Psoas muscle (tissue), 8 donors: ENCODE measurements around the gene COPG1. TPM values are rescaled to one million over a fixed set of nuclear protein-coding genes. Genes with fewer than 3 reads are reported as not detected.

ENCODE experiments used
- ATAC-seq, 4 donors: fragments of 200-7000 bp; cut with Tn5 transposase; one replicate each; pipeline ENCODE4 v1.9.1; 2020; ENCODE audit warnings: moderate library complexity in 3 of 4, mild to moderate bottlenecking in 2 of 4
- DNase-seq, 2 donors: peaks; one replicate each; pipeline ENCODE4 v3.0.0-alpha.2; 2020
- H3K27ac ChIP-seq: fragments of 200-600 bp; one replicate; pipeline ENCODE4 v1.8.0; 2022
- H3K27me3 ChIP-seq, 3 donors: fragments of 200-600 bp in 1 of 3; one replicate each; pipeline versions ENCODE4 v1.6.1 to v1.8.0; 2013 to 2022; ENCODE audit warnings: low read length in 2 of 3, mild to moderate bottlenecking in 2 of 3, moderate library complexity in 1 of 3; ENCODE audit not compliant: insufficient read depth in 3 of 3
- H3K36me3 ChIP-seq, 2 donors: fragments of 200-600 bp in 1 of 2; one replicate each; pipeline versions ENCODE4 v1.6.1 to v1.8.0; 2013 to 2022; ENCODE audit warnings: low read depth in 1 of 2, mild to moderate bottlenecking in 1 of 2, moderate library complexity in 1 of 2; ENCODE audit not compliant: insufficient read depth in 1 of 2
- H3K4me1 ChIP-seq: fragments of 200-600 bp; one replicate; pipeline ENCODE4 v1.8.0; 2022
- H3K4me3 ChIP-seq: fragments of 200-600 bp; one replicate; pipeline ENCODE4 v1.8.0; 2022; ENCODE audit warnings: mild to moderate bottlenecking
- H3K9me3 ChIP-seq: fragments of 200-600 bp; one replicate; pipeline ENCODE4 v1.8.0; 2022
- WGBS, 3 donors: extraction: QIAGEN DNeasy Blood & Tissue Kit; methylation state at CpG; one replicate each; pipeline versions ENCODE4 v1.1.6 to v1.1.7; 2013; 5-methylcytosine and 5-hydroxymethylcytosine counted together
- intact Hi-C, 2 donors: fragments of 100-400 bp; cut with DNase I; formaldehyde crosslinking; loops; one replicate each; pipeline versions ENCODE4 v1.11.0 to v1.14.2; 2022
- polyA plus RNA-seq, 3 donors: library from polyadenylated mRNA; stranded (reverse); fragments of 200-250 nt; gene quantifications; one replicate each; pipeline ENCODE4 v1.2.3, GENCODE V29; 2013
- total RNA-seq, 4 donors: library from RNA; stranded (reverse); fragmentation: NEBNext Ultra II Directional in 2 of 4; extraction: Animal tissue kit (Norgen Biotek cat#: 25700) in 2 of 4; gene quantifications; one replicate each; pipeline versions ENCODE4 v1.2.1 to v1.2.4, GENCODE V29; 2021 to 2023
- TF ChIP-seq, protein P1 (sequence below): fragments of 200-600 bp; IDR thresholded peaks from one replicate; pipeline ENCODE4 v1.8.0; 2022; ENCODE audit warnings: antibody characterized with exemption
- donor health status: healthy with polysubstance abuse.
- donor health status: DM: no; HTN: no; CAD: no; lungs with moderate emphysema.
- donor health status: Bipolar disorder and iron deficiency.
- donor health status: healthy.
- donor health status: DM: yes; HTN: yes; CAD: no.
- donor health status: DM: no; HTN: no; CAD: no.
- donor health status: DM: no; HTN: no; CAD: no.
- donor health status: DM: yes; HTN: yes; CAD: no.

COPG1 gene
- total and polyA plus RNA-seq, 7 donors, result 58.4 to 96.1 (median 66.9) TPM

DNA sequence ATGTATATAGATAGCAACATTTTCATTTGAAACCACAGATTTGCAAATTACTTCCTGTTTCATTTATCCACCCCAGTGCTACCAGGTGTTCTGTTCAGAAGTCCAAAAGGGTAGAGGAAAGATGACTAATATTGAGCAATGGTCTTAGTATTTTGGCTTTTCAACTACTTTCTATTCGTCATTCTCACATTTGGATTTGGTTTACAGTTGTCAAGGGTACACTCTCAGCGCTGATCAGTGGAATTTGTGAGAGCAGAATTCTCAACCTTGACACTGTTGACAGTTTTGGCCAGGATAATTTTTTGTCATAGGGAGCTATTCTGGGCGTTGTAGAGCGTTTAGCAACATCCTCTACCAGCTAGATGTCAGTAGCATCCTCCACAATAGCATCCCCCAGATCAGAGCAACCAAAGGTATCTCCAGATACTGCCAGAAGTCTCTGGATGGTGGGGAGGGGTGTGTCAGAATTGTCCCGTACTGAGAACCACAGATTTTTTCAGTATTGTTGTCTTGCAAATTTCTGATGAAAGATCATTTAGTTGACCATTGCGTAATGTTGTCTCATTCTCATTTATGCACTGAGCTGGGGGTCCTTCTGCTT lies 33.4 kb downstream of the COPG1 start:
- H3K36me3 ChIP-seq, result peaks cover 0 to 18% of the 10 kb centered on the region in 2 donors
- H3K4me3 ChIP-seq, result no peak overlapping the region
- peaks cover 18% of the 10 kb centered on the region for H3K4me1 ChIP-seq
- H3K27me3 ChIP-seq, result no peaks in the 10 kb centered on the region
- intact Hi-C loops, result no loop called here
- DNase-seq, result no peak
- H3K27ac ChIP-seq, result no peak overlapping the region
- TF ChIP-seq, protein P1, sequence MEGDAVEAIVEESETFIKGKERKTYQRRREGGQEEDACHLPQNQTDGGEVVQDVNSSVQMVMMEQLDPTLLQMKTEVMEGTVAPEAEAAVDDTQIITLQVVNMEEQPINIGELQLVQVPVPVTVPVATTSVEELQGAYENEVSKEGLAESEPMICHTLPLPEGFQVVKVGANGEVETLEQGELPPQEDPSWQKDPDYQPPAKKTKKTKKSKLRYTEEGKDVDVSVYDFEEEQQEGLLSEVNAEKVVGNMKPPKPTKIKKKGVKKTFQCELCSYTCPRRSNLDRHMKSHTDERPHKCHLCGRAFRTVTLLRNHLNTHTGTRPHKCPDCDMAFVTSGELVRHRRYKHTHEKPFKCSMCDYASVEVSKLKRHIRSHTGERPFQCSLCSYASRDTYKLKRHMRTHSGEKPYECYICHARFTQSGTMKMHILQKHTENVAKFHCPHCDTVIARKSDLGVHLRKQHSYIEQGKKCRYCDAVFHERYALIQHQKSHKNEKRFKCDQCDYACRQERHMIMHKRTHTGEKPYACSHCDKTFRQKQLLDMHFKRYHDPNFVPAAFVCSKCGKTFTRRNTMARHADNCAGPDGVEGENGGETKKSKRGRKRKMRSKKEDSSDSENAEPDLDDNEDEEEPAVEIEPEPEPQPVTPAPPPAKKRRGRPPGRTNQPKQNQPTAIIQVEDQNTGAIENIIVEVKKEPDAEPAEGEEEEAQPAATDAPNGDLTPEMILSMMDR, result no peak
- H3K9me3 ChIP-seq, result no peaks in the 10 kb centered on the region
- WGBS, 3 donors, result 52 to 82% (median 77%) methylated on average over 6 of the region's 6 CpGs
- no peak for ATAC-seq

DNA sequence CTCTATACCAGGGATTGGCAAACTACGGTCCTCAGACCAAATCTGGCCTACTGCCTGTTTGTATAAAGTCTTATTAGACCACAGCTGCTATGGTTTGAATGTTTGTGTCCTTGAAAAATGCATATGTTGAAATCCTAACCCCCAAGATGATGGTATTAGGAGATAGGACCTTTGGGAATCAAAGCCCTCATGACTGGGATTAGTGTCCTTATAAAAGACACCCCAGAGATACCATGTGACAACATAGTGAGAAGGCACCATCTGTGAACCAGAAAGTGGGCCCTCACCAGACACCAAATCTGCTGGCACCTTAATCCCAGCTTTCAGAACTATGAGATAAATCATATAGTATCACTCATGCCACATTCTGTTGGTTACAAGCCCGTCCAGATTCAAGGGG lies 36.7 kb downstream of the COPG1 start:
- Histone ChIP-seq H3K4me3 (no peak overlapping the region), H3K36me3 (peaks cover 6 to 35% of the 10 kb centered on the region in 2 donors), H3K4me1 (no peaks in the 10 kb centered on the region), H3K9me3 (no peaks in the 10 kb centered on the region), H3K27me3 (no peaks in the 10 kb centered on the region), H3K27ac (no peak overlapping the region)
- DNase-seq (no peak), ATAC-seq (no peak)
- 75 to 87% (median 79%) methylated on average over 2 of the region's 2 CpGs for WGBS, 3 donors
- intact Hi-C loops, result no loop called here
- TF ChIP-seq, protein P1, result no peak

DNA sequence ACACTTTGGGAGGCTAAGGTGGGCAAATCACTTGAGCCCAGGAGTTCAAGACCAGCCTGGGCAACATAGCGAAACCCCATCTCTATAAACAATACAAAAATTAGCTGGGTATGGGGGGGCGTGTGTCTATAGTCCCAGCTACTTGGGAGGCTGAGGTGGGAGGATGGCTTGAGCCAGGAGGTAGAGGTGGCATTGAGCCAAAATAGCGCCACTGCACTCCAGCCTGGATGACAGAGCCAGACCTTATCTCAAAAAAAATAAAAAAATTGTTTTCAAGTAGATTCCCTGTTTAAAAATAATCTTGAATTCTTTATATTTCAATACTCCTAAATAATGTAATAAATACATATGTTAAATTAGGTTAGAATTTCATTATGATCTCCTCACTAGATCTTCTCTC lies 39.0 kb downstream of the COPG1 start:
- no peaks in the 10 kb centered on the region for H3K9me3 ChIP-seq
- ATAC-seq, result no peak
- peaks cover 5% of the 10 kb centered on the region for H3K4me1 ChIP-seq
- H3K36me3 ChIP-seq, result peaks cover 6 to 53% of the 10 kb centered on the region in 2 donors
- H3K27me3 ChIP-seq, result no peaks in the 10 kb centered on the region
- 91 to 94% (median 92%) methylated on average over 3 of the region's 3 CpGs for WGBS, 3 donors
- no peak for DNase-seq
- intact Hi-C loops, result no loop called here
- no peak overlapping the region for H3K4me3 ChIP-seq
- H3K27ac ChIP-seq, result no peak overlapping the region
- TF ChIP-seq, protein P1, result no peak

- WGBS, 3 donors, result 83 to 93% (median 88%) methylated on average over 6 of the region's 6 CpGs
- ATAC-seq (peak in 1 of 4 donors; percentile 19), DNase-seq (no peak)
- no peak overlapping the region for H3K27ac ChIP-seq
- H3K4me3 ChIP-seq, result no peak overlapping the region
- peaks cover 6 to 62% of the 10 kb centered on the region in 2 donors for H3K36me3 ChIP-seq
- TF ChIP-seq, protein P1, result no peak
- no peaks in the 10 kb centered on the region for H3K27me3 ChIP-seq
- peaks cover 5% of the 10 kb centered on the region for H3K4me1 ChIP-seq
- no peaks in the 10 kb centered on the region for H3K9me3 ChIP-seq
- intact Hi-C loops, result no loop called here
Measured at GRCh38 chr3:129289201-129289921, 40.0 kb downstream of the COPG1 start.
